Left lung (tissue), 10 donors: ENCODE measurements around the gene SPATA9. TPM values are rescaled to one million over a fixed set of nuclear protein-coding genes. Genes with fewer than 3 reads are reported as not detected.
"Not testable (repeated sequence)": the region's sequence is repeated elsewhere in the genome, so short reads cannot be mapped to it uniquely, and the experiment has no call there.

ENCODE experiments used
- ATAC-seq: fragments of 200-7000 bp; cut with Tn5 transposase; one replicate; pipeline ENCODE4 v1.9.1; 2020; ENCODE audit warnings: moderate library complexity
- DNase-seq, 4 donors: peaks; one replicate each; pipeline ENCODE4 v3.0.0-alpha.2; 2013 to 2020
- H3K27ac ChIP-seq, 2 donors: fragments of 200-600 bp; sonication (generic) in 1 of 2; one replicate each; pipeline versions ENCODE4 v1.5.0 to v1.8.0; 2020 to 2021
- H3K27me3 ChIP-seq, 2 donors: fragments of 200-600 bp; sonication (generic) in 1 of 2; one replicate each; pipeline versions ENCODE4 v1.5.0 to v1.8.0; 2020 to 2021
- H3K36me3 ChIP-seq, 2 donors: fragments of 200-600 bp; sonication (generic) in 1 of 2; one replicate each; pipeline versions ENCODE4 v1.5.0 to v1.8.0; 2020 to 2021
- H3K4me1 ChIP-seq, 2 donors: fragments of 200-600 bp; one replicate each; pipeline ENCODE4 v1.8.0; 2021
- H3K4me3 ChIP-seq, 2 donors: fragments of 200-600 bp; sonication (generic) in 1 of 2; one replicate each; pipeline versions ENCODE4 v1.5.0 to v1.8.0; 2020 to 2021; ENCODE audit warnings: mild to moderate bottlenecking in 1 of 2
- H3K9me3 ChIP-seq, 2 donors: fragments of 200-600 bp; sonication (generic) in 1 of 2; one replicate each; pipeline versions ENCODE4 v1.5.0 to v1.8.0; 2020 to 2021
- intact Hi-C, 2 donors: fragments of 100-400 bp; cut with DNase I; formaldehyde crosslinking; loops; one replicate each; pipeline versions ENCODE4 v1.11.2 to v1.14.2; 2022
- polyA plus RNA-seq, 6 donors: library from polyadenylated mRNA; unstranded; fragments of 120-200 nt; gene quantifications; one replicate each; pipeline ENCODE4 v1.2.1, GENCODE V29; 2013; ENCODE audit not compliant: insufficient read length in 6 of 6
- total RNA-seq, 2 donors: library from RNA; stranded (reverse); fragmentation: NEBNext Ultra II Directional; extraction: Animal tissue kit (Norgen Biotek cat#: 25700); gene quantifications; one replicate each; pipeline ENCODE4 v1.2.1, GENCODE V29; 2021
- TF ChIP-seq, protein P1 (sequence below), 2 donors: fragments of 200-600 bp; sonication (generic) in 1 of 2; IDR thresholded peaks; one replicate each; pipeline versions ENCODE4 v1.5.0 to v1.8.0; 2021; ENCODE audit warnings: antibody characterized with exemption in 2 of 2
- donor health status: DM: no; HTN: yes; CAD: no.
- donor health status: DM: no; HTN: no; CAD: no.

The SPATA9 gene
- total and polyA plus RNA-seq, 8 donors: 0.31 to 2.3 (median 1.3) TPM

GRCh38 chr5:95641741-95642220 is 41.0 kb downstream of the SPATA9 start:
- Histone ChIP-seq H3K27me3 (no peaks in the 10 kb centered on the region), H3K4me3 (no peak overlapping the region), H3K36me3 (no peaks in the 10 kb centered on the region), H3K27ac (peak overlapping the region; percentile 20 to 23), H3K4me1 (peaks cover 0 to 11% of the 10 kb centered on the region in 2 donors), H3K9me3 (no peaks in the 10 kb centered on the region)
- DNase-seq: peak in 1 of 4 donors; percentile 23
- peak; percentile 20 for ATAC-seq
- TF ChIP-seq, protein P1, sequence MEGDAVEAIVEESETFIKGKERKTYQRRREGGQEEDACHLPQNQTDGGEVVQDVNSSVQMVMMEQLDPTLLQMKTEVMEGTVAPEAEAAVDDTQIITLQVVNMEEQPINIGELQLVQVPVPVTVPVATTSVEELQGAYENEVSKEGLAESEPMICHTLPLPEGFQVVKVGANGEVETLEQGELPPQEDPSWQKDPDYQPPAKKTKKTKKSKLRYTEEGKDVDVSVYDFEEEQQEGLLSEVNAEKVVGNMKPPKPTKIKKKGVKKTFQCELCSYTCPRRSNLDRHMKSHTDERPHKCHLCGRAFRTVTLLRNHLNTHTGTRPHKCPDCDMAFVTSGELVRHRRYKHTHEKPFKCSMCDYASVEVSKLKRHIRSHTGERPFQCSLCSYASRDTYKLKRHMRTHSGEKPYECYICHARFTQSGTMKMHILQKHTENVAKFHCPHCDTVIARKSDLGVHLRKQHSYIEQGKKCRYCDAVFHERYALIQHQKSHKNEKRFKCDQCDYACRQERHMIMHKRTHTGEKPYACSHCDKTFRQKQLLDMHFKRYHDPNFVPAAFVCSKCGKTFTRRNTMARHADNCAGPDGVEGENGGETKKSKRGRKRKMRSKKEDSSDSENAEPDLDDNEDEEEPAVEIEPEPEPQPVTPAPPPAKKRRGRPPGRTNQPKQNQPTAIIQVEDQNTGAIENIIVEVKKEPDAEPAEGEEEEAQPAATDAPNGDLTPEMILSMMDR (IDR thresholded peaks at IDR 0.05): no peak
- intact Hi-C loops: no loop called here

DNA sequence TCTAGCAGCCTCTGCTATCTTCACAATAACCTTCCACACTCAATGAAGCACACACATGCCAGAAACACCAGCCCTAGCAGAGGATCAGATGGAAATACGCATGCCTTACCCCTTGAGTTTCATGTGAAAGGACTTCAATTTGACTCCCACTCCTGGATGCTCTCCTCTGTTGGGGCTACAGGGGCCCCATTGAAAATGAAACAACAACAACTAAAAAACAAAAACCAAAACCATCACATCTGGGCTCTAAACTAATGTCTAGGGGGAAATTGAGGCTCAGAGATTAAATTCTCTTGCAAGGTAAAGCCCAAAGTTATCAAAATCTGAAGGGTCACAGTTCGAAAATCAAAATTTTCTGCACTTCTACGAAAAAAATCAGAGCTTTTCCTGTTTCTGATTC is 44.2 kb downstream of the SPATA9 start:
- no peaks in the 10 kb centered on the region for H3K36me3 ChIP-seq
- ATAC-seq: no peak
- TF ChIP-seq, protein P1 (IDR thresholded peaks at IDR 0.05): no peak
- no peaks in the 10 kb centered on the region for H3K27me3 ChIP-seq
- H3K9me3 ChIP-seq: no peaks in the 10 kb centered on the region
- DNase-seq: no peak
- no peak overlapping the region for H3K4me3 ChIP-seq
- intact Hi-C loops: no loop called here
- no peaks in the 10 kb centered on the region for H3K4me1 ChIP-seq
- H3K27ac ChIP-seq: no peak overlapping the region

GRCh38 chr5:95634081-95634480 is 48.7 kb downstream of the SPATA9 start:
- peaks cover 0 to 12% of the 10 kb centered on the region in 2 donors for H3K4me1 ChIP-seq
- H3K36me3 ChIP-seq: no peaks in the 10 kb centered on the region
- no peak for ATAC-seq
- TF ChIP-seq, protein P1 (IDR thresholded peaks at IDR 0.05): no peak
- H3K9me3 ChIP-seq: no peaks in the 10 kb centered on the region
- H3K27me3 ChIP-seq: no peaks in the 10 kb centered on the region
- H3K4me3 ChIP-seq: no peak overlapping the region
- DNase-seq: no peak
- intact Hi-C loops: no loop called here
- no peak overlapping the region for H3K27ac ChIP-seq

- Histone ChIP-seq H3K4me3 (no peak overlapping the region), H3K4me1 (peaks cover 0 to 12% of the 10 kb centered on the region in 2 donors), H3K27ac (no peak overlapping the region), H3K9me3 (no peaks in the 10 kb centered on the region), H3K36me3 (no peaks in the 10 kb centered on the region), H3K27me3 (no peaks in the 10 kb centered on the region)
- DNase-seq: no peak
- ATAC-seq: no peak
- intact Hi-C loops: no loop called here
- TF ChIP-seq, protein P1 (IDR thresholded peaks at IDR 0.05): no peak
Measured at GRCh38 chr5:95633671-95634070, 49.1 kb downstream of the SPATA9 start.

DNA sequence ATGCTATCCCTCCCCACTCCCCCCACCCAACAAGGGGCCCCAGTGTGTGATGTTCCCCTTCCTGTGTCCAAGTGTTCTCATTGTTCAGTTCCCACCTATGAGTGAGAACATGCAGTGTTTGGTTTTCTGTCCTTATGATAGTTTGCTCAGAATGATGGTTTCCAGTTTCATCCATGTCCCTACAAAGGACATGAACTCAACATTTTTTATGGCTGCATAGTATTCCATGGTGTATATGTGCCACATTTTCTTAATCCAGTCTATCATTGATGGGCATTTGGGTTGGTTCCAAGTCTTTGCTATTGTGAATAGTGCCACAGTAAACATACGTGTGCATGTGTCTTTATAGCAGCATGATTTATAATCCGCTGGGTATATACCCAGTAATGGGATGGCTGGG is 49.8 kb downstream of the SPATA9 start:
- intact Hi-C loops, DNase-seq, H3K27me3 ChIP-seq, H3K27ac ChIP-seq, H3K9me3 ChIP-seq, ATAC-seq, H3K36me3 ChIP-seq, H3K4me3 ChIP-seq: not testable (repeated sequence)
- H3K4me1 ChIP-seq: peaks cover 0 to 12% of the 10 kb centered on the region in 2 donors
